Stimulated activated memory B cell treated with anti-CD40 and anti-IgM and Interleukin-4, amounts not matched to agents 10 μg/mL and 1 μg/mL and 100 μg/mL, for 72 hours (primary cell): ENCODE measurements around the gene MORN1.

ENCODE experiments used
- ATAC-seq: fragments of 150-1000 bp; cut with Tn5 transposase; 2 replicates; pipeline ENCODE4 v1.10.0; 2021
- H3K27ac Mint-ChIP-seq: one replicate; pipeline ENCODE4 v1.8.0; 2022; ENCODE audit warnings: mild to moderate bottlenecking, mixed read lengths
- H3K27me3 Mint-ChIP-seq: one replicate; pipeline ENCODE4 v1.8.0; 2022; ENCODE audit warnings: mixed read lengths
- H3K36me3 Mint-ChIP-seq: one replicate; pipeline ENCODE4 v1.8.0; 2022; ENCODE audit warnings: mixed read lengths
- H3K4me1 Mint-ChIP-seq: one replicate; pipeline ENCODE4 v1.8.0; 2022; ENCODE audit warnings: mixed read lengths
- H3K4me3 Mint-ChIP-seq: one replicate; pipeline ENCODE4 v1.8.0; 2022; ENCODE audit warnings: mild to moderate bottlenecking, moderate library complexity, mixed read lengths
- H3K9me3 Mint-ChIP-seq: one replicate; pipeline ENCODE4 v1.8.0; 2022; ENCODE audit warnings: mixed read lengths

The MORN1 gene

GRCh38 chr1:2295526-2295925 lies 95.8 kb downstream of the MORN1 start:
- Mint-ChIP-seq H3K9me3 (no peaks in the 10 kb centered on the region), H3K36me3 (peaks cover 13% of the 10 kb centered on the region), H3K4me3 (no peak overlapping the region), H3K27me3 (no peaks in the 10 kb centered on the region), H3K4me1 (peaks cover 89% of the 10 kb centered on the region), H3K27ac (no peak overlapping the region)
- no peak for ATAC-seq

- H3K4me3 Mint-ChIP-seq: no peak overlapping the region
- H3K4me1 Mint-ChIP-seq: peaks cover 89% of the 10 kb centered on the region
- peaks cover 13% of the 10 kb centered on the region for H3K36me3 Mint-ChIP-seq
- no peak for ATAC-seq
- H3K9me3 Mint-ChIP-seq: no peaks in the 10 kb centered on the region
- no peaks in the 10 kb centered on the region for H3K27me3 Mint-ChIP-seq
- no peak overlapping the region for H3K27ac Mint-ChIP-seq
These were observed 96.7 kb downstream of the MORN1 start for GRCh38 chr1:2294725-2295078.

- Mint-ChIP-seq H3K36me3 (peaks cover 13% of the 10 kb centered on the region), H3K9me3 (no peaks in the 10 kb centered on the region), H3K27ac (no peak overlapping the region), H3K4me3 (no peak overlapping the region), H3K4me1 (peaks cover 89% of the 10 kb centered on the region), H3K27me3 (no peaks in the 10 kb centered on the region)
- no peak for ATAC-seq
These were observed 97.2 kb downstream of the MORN1 start for GRCh38 chr1:2294033-2294724.

GRCh38 chr1:2292725-2293450 lies 98.5 kb downstream of the MORN1 start:
- H3K4me3 Mint-ChIP-seq: no peak overlapping the region
- H3K27me3 Mint-ChIP-seq: no peaks in the 10 kb centered on the region
- no peak overlapping the region for H3K27ac Mint-ChIP-seq
- H3K36me3 Mint-ChIP-seq: peaks cover 13% of the 10 kb centered on the region
- ATAC-seq: no peak
- peaks cover 89% of the 10 kb centered on the region for H3K4me1 Mint-ChIP-seq
- H3K9me3 Mint-ChIP-seq: no peaks in the 10 kb centered on the region

GRCh38 chr1:2291577-2291976 lies 99.8 kb downstream of the MORN1 start:
- H3K27ac Mint-ChIP-seq: peak overlapping the region; percentile 77
- peaks cover 10% of the 10 kb centered on the region for H3K36me3 Mint-ChIP-seq
- no peak for ATAC-seq
- no peaks in the 10 kb centered on the region for H3K9me3 Mint-ChIP-seq
- no peak overlapping the region for H3K4me3 Mint-ChIP-seq
- peaks cover 88% of the 10 kb centered on the region for H3K4me1 Mint-ChIP-seq
- no peaks in the 10 kb centered on the region for H3K27me3 Mint-ChIP-seq

GRCh38 chr1:2290595-2291510 lies 100.5 kb downstream of the MORN1 start:
- Mint-ChIP-seq H3K27me3 (no peaks in the 10 kb centered on the region), H3K4me1 (peaks cover 89% of the 10 kb centered on the region), H3K9me3 (no peaks in the 10 kb centered on the region), H3K36me3 (peaks cover 7% of the 10 kb centered on the region), H3K27ac (peak overlapping the region; percentile 77), H3K4me3 (peak overlapping the region; percentile 72)
- ATAC-seq: peak; percentile 89

- Mint-ChIP-seq H3K4me3 (peak overlapping the region; percentile 72), H3K4me1 (peaks cover 87% of the 10 kb centered on the region), H3K27ac (peak overlapping the region; percentile 77), H3K9me3 (no peaks in the 10 kb centered on the region), H3K36me3 (peaks cover 7% of the 10 kb centered on the region), H3K27me3 (no peaks in the 10 kb centered on the region)
- peak; percentile 52 for ATAC-seq
These were observed 101.2 kb downstream of the MORN1 start for GRCh38 chr1:2290171-2290578.

GRCh38 chr1:2289607-2290006 lies 101.7 kb downstream of the MORN1 start:
- Mint-ChIP-seq H3K4me1 (peaks cover 89% of the 10 kb centered on the region), H3K9me3 (no peaks in the 10 kb centered on the region), H3K4me3 (peak overlapping the region; percentile 72), H3K27ac (peak overlapping the region; percentile 77), H3K36me3 (peaks cover 7% of the 10 kb centered on the region), H3K27me3 (no peaks in the 10 kb centered on the region)
- no peak for ATAC-seq

- peak overlapping the region; percentile 77 for H3K27ac Mint-ChIP-seq
- peaks cover 88% of the 10 kb centered on the region for H3K4me1 Mint-ChIP-seq
- peaks cover 6% of the 10 kb centered on the region for H3K36me3 Mint-ChIP-seq
- no peak overlapping the region for H3K4me3 Mint-ChIP-seq
- H3K27me3 Mint-ChIP-seq: no peaks in the 10 kb centered on the region
- ATAC-seq: no peak
- no peaks in the 10 kb centered on the region for H3K9me3 Mint-ChIP-seq
These were observed 102.4 kb downstream of the MORN1 start for GRCh38 chr1:2288816-2289536.

GRCh38 chr1:2288311-2288710 lies 103.0 kb downstream of the MORN1 start:
- H3K27ac Mint-ChIP-seq: no peak overlapping the region
- no peak overlapping the region for H3K4me3 Mint-ChIP-seq

GRCh38 chr1:2287649-2288048 lies 103.7 kb downstream of the MORN1 start:
- no peaks in the 10 kb centered on the region for H3K27me3 Mint-ChIP-seq
- H3K9me3 Mint-ChIP-seq: no peaks in the 10 kb centered on the region
- peaks cover 74% of the 10 kb centered on the region for H3K4me1 Mint-ChIP-seq
- H3K4me3 Mint-ChIP-seq: no peak overlapping the region
- H3K27ac Mint-ChIP-seq: no peak overlapping the region
- H3K36me3 Mint-ChIP-seq: no peaks in the 10 kb centered on the region
- ATAC-seq: no peak

More at GRCh38 chr1:2288311-2288710, 103.0 kb downstream of the MORN1 start:
- H3K27me3 Mint-ChIP-seq: no peaks in the 10 kb centered on the region
- H3K36me3 Mint-ChIP-seq: no peaks in the 10 kb centered on the region
- no peak for ATAC-seq
- H3K9me3 Mint-ChIP-seq: no peaks in the 10 kb centered on the region
- H3K4me1 Mint-ChIP-seq: peaks cover 81% of the 10 kb centered on the region

- Mint-ChIP-seq H3K27me3 (no peaks in the 10 kb centered on the region), H3K27ac (no peak overlapping the region), H3K36me3 (no peaks in the 10 kb centered on the region), H3K9me3 (no peaks in the 10 kb centered on the region), H3K4me3 (no peak overlapping the region), H3K4me1 (peaks cover 67% of the 10 kb centered on the region)
- no peak for ATAC-seq
These were observed 104.4 kb downstream of the MORN1 start for GRCh38 chr1:2286923-2287322.

GRCh38 chr1:2284932-2285331 lies 106.4 kb downstream of the MORN1 start:
- no peak for ATAC-seq
- no peaks in the 10 kb centered on the region for H3K9me3 Mint-ChIP-seq
- no peak overlapping the region for H3K27ac Mint-ChIP-seq
- no peaks in the 10 kb centered on the region for H3K36me3 Mint-ChIP-seq
- H3K27me3 Mint-ChIP-seq: no peaks in the 10 kb centered on the region
- peaks cover 47% of the 10 kb centered on the region for H3K4me1 Mint-ChIP-seq
- H3K4me3 Mint-ChIP-seq: no peak overlapping the region

- H3K4me1 Mint-ChIP-seq: peaks cover 45% of the 10 kb centered on the region
- ATAC-seq: peak; percentile 27
- no peaks in the 10 kb centered on the region for H3K36me3 Mint-ChIP-seq
- no peaks in the 10 kb centered on the region for H3K9me3 Mint-ChIP-seq
- no peaks in the 10 kb centered on the region for H3K27me3 Mint-ChIP-seq
- H3K27ac Mint-ChIP-seq: no peak overlapping the region
- H3K4me3 Mint-ChIP-seq: no peak overlapping the region
These were observed 107.1 kb downstream of the MORN1 start for GRCh38 chr1:2283991-2284895.
